ENCODE measurements around the gene FTO. TPM values are rescaled to one million over a fixed set of nuclear protein-coding genes. Genes with fewer than 3 reads are reported as not detected.

Gene FTO
- total RNA-seq, 2 donors from 2014 or later: 73.6 to 90.6 TPM

GRCh38 chr16:53779186-53779585 is 75.2 kb downstream of the FTO start:
- no peak for TF ChIP-seq CTCF (IDR thresholded peaks at IDR 0.05)
- no peaks in the 10 kb centered on the region for H3K27me3 ChIP-seq
- H3K27ac ChIP-seq: no peak overlapping the region
- H3K9me3 ChIP-seq: no peaks in the 10 kb centered on the region
- DNase-seq (ENCODE audit: low spot score): no peak
- H3K4me3 ChIP-seq: no peak overlapping the region
- peaks cover 0 to 16% of the 10 kb centered on the region in 2 donors for H3K4me1 ChIP-seq
- no peaks in the 10 kb centered on the region for H3K36me3 ChIP-seq

- DNase-seq (ENCODE audit: low spot score): no peak
- Histone ChIP-seq H3K36me3 (no peaks in the 10 kb centered on the region), H3K4me3 (no peak overlapping the region), H3K27me3 (no peaks in the 10 kb centered on the region), H3K4me1 (peaks cover 0 to 16% of the 10 kb centered on the region in 2 donors), H3K27ac (no peak overlapping the region), H3K9me3 (no peaks in the 10 kb centered on the region)
- no peak for TF ChIP-seq CTCF (IDR thresholded peaks at IDR 0.05)
Measured at GRCh38 chr16:53780051-53780450, 76.1 kb downstream of the FTO start.

- Histone ChIP-seq H3K36me3 (no peaks in the 10 kb centered on the region), H3K4me3 (no peak overlapping the region), H3K27ac (no peak overlapping the region), H3K27me3 (no peaks in the 10 kb centered on the region), H3K4me1 (peaks cover 0 to 6% of the 10 kb centered on the region in 2 donors), H3K9me3 (no peaks in the 10 kb centered on the region)
- TF ChIP-seq CTCF (IDR thresholded peaks at IDR 0.05): no peak
- no peak for DNase-seq (ENCODE audit: low spot score)
Measured at GRCh38 chr16:53781023-53781605, 77.2 kb downstream of the FTO start.

GRCh38 chr16:53782148-53782547 is 78.2 kb downstream of the FTO start:
- H3K4me1 ChIP-seq: no peaks in the 10 kb centered on the region
- H3K27ac ChIP-seq: no peak overlapping the region
- no peak for DNase-seq (ENCODE audit: low spot score)
- no peak overlapping the region for H3K4me3 ChIP-seq
- no peak for TF ChIP-seq CTCF (IDR thresholded peaks at IDR 0.05)
- no peaks in the 10 kb centered on the region for H3K36me3 ChIP-seq
- H3K27me3 ChIP-seq: no peaks in the 10 kb centered on the region
- H3K9me3 ChIP-seq: no peaks in the 10 kb centered on the region

GRCh38 chr16:53784291-53784690 is 80.3 kb downstream of the FTO start:
- Histone ChIP-seq H3K9me3 (no peaks in the 10 kb centered on the region), H3K4me1 (no peaks in the 10 kb centered on the region), H3K4me3 (no peak overlapping the region), H3K36me3 (no peaks in the 10 kb centered on the region), H3K27me3 (no peaks in the 10 kb centered on the region), H3K27ac (no peak overlapping the region)
- DNase-seq (ENCODE audit: low spot score): no peak
- TF ChIP-seq CTCF (IDR thresholded peaks at IDR 0.05): no peak

- Histone ChIP-seq H3K27me3 (no peaks in the 10 kb centered on the region), H3K4me3 (no peak overlapping the region)
- no peak for TF ChIP-seq CTCF (IDR thresholded peaks at IDR 0.05)
Measured at GRCh38 chr16:53785044-53785443, 81.1 kb downstream of the FTO start.

More at GRCh38 chr16:53785044-53785443, 81.1 kb downstream of the FTO start:
- DNase-seq (ENCODE audit: low spot score): no peak
- Histone ChIP-seq H3K4me1 (no peaks in the 10 kb centered on the region), H3K9me3 (no peaks in the 10 kb centered on the region), H3K36me3 (no peaks in the 10 kb centered on the region), H3K27ac (no peak overlapping the region)

Data from right atrium auricular region (tissue), 2 donors.